ENCODE measurements around the gene MEF2A.
"Not testable (repeated sequence)": the region's sequence is repeated elsewhere in the genome, so short reads cannot be mapped to it uniquely, and the experiment has no call there.

MEF2A gene

DNA sequence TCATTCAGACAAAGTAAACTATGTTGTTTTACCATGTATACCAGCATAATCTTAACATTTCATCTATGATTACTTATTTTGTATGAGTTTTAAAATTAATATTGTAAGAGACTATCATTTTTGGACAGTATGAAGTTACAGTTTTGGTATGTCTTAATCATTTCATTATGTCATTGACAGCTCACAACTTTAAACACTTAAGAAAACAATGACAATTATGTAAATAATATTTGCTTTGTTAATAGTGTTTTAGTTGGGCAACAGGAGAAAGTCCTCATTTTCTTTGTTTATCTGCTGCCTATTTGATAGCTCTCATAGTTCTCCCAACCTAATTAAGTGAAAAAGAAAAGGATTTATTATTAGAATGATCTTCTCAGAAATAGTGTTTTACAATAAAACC, 80.2 kb downstream of the MEF2A start:
- Histone ChIP-seq H3K4me3 (ENCODE audit: low read length in 2 of 2) (no peak overlapping the region), H3K9me3 (ENCODE audit: control insufficient read depth in 2 of 2, low read length in 2 of 2) (no peaks in the 10 kb centered on the region), H3K27ac (ENCODE audit: low read length) (no peak overlapping the region), H3K4me1 (ENCODE audit: control insufficient read depth, insufficient read depth, low read length) (no peaks in the 10 kb centered on the region), H3K9ac (ENCODE audit: low read length in 2 of 2) (no peak overlapping the region), H3K27me3 (ENCODE audit: control insufficient read depth in 1 of 2, insufficient read depth in 2 of 2, low read length in 2 of 2) (no peaks in the 10 kb centered on the region), H3K36me3 (ENCODE audit: control insufficient read depth in 2 of 2, insufficient read depth in 2 of 2, low read length in 2 of 2) (peaks cover 2 to 5% of the 10 kb centered on the region in 2 donors)

GRCh38 chr15:99651023-99651807, 85.4 kb downstream of the MEF2A start:
- H3K9me3 ChIP-seq (ENCODE audit: control insufficient read depth in 2 of 2, low read length in 2 of 2), result no peaks in the 10 kb centered on the region
- peaks cover 3 to 5% of the 10 kb centered on the region in 2 donors for H3K36me3 ChIP-seq (ENCODE audit: control insufficient read depth in 2 of 2, insufficient read depth in 2 of 2, low read length in 2 of 2)
- H3K4me1 ChIP-seq (ENCODE audit: control insufficient read depth, insufficient read depth, low read length), result no peaks in the 10 kb centered on the region
- no peak overlapping the region for H3K4me3 ChIP-seq (ENCODE audit: low read length in 2 of 2)
- H3K27me3 ChIP-seq (ENCODE audit: control insufficient read depth in 1 of 2, insufficient read depth in 2 of 2, low read length in 2 of 2), result no peaks in the 10 kb centered on the region
- H3K27ac ChIP-seq (ENCODE audit: low read length), result no peak overlapping the region
- no peak overlapping the region for H3K9ac ChIP-seq (ENCODE audit: low read length in 2 of 2)

DNA sequence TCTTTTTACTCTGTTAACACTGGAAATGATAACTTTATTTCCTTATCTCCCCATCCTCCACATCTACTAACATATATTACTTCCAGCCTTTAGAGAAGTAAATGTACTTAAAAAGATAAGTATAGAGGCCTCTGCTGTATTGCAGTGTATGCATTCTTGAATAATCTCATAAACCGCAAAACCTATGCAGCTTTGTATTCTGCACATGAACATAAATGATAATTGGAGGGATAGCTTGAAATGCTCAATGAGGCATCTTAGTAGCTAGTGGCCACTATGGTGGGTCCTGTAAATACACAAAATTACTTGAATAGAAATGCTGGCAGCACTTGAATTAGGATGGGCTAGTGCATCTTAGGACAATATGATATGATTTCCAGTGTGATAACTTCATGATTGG, 90.4 kb downstream of the MEF2A start:
- Histone ChIP-seq H3K27me3 (ENCODE audit: control insufficient read depth in 1 of 2, insufficient read depth in 2 of 2, low read length in 2 of 2) (no peaks in the 10 kb centered on the region), H3K4me3 (ENCODE audit: low read length in 2 of 2) (no peak overlapping the region), H3K9ac (ENCODE audit: low read length in 2 of 2) (no peak overlapping the region), H3K9me3 (ENCODE audit: control insufficient read depth in 2 of 2, low read length in 2 of 2) (no peaks in the 10 kb centered on the region), H3K4me1 (ENCODE audit: control insufficient read depth, insufficient read depth, low read length) (no peaks in the 10 kb centered on the region), H3K36me3 (ENCODE audit: control insufficient read depth in 2 of 2, insufficient read depth in 2 of 2, low read length in 2 of 2) (peaks cover 0 to 3% of the 10 kb centered on the region in 2 donors), H3K27ac (ENCODE audit: low read length) (no peak overlapping the region)

DNA sequence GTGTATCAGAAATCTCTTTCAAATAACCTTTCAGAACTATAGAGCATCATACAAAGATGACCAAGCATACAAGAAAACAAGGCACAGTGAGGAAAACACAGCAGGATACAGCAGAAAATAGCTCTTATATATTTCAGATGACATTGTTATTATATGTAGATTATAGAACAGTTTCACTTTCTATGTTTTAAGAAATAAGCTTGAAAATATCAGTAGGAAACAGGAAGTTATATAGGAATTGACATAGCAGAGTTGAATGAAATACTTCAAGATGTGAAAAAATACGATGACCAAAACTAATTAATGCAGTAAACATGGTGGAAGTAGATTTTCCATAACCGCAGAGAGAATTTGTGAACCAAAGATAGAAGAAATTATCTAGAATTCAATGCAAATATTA, 92.2 kb downstream of the MEF2A start:
- Histone ChIP-seq H3K27ac (ENCODE audit: low read length) (no peak overlapping the region), H3K9ac (ENCODE audit: low read length in 2 of 2) (no peak overlapping the region), H3K36me3 (ENCODE audit: control insufficient read depth in 2 of 2, insufficient read depth in 2 of 2, low read length in 2 of 2) (no peaks in the 10 kb centered on the region), H3K9me3 (ENCODE audit: control insufficient read depth in 2 of 2, low read length in 2 of 2) (no peaks in the 10 kb centered on the region), H3K4me3 (ENCODE audit: low read length in 2 of 2) (no peak overlapping the region), H3K27me3 (ENCODE audit: control insufficient read depth in 1 of 2, insufficient read depth in 2 of 2, low read length in 2 of 2) (no peaks in the 10 kb centered on the region), H3K4me1 (ENCODE audit: control insufficient read depth, insufficient read depth, low read length) (no peaks in the 10 kb centered on the region)

GRCh38 chr15:99662903-99663302, 97.1 kb downstream of the MEF2A start:
- Histone ChIP-seq H3K4me3 (ENCODE audit: low read length in 2 of 2) (no peak overlapping the region), H3K9me3 (ENCODE audit: control insufficient read depth in 2 of 2, low read length in 2 of 2) (no peaks in the 10 kb centered on the region), H3K9ac (ENCODE audit: low read length in 2 of 2) (no peak overlapping the region), H3K27ac (ENCODE audit: low read length) (no peak overlapping the region), H3K27me3 (ENCODE audit: control insufficient read depth in 1 of 2, insufficient read depth in 2 of 2, low read length in 2 of 2) (no peaks in the 10 kb centered on the region), H3K4me1 (ENCODE audit: control insufficient read depth, insufficient read depth, low read length) (no peaks in the 10 kb centered on the region), H3K36me3 (ENCODE audit: control insufficient read depth in 2 of 2, insufficient read depth in 2 of 2, low read length in 2 of 2) (no peaks in the 10 kb centered on the region)

- not testable (repeated sequence) for H3K36me3 ChIP-seq (ENCODE audit: control insufficient read depth in 2 of 2, insufficient read depth in 2 of 2, low read length in 2 of 2); H3K4me1 ChIP-seq (ENCODE audit: control insufficient read depth, insufficient read depth, low read length); H3K9ac ChIP-seq (ENCODE audit: low read length in 2 of 2); H3K27ac ChIP-seq (ENCODE audit: low read length); H3K27me3 ChIP-seq (ENCODE audit: control insufficient read depth in 1 of 2, insufficient read depth in 2 of 2, low read length in 2 of 2); H3K9me3 ChIP-seq (ENCODE audit: control insufficient read depth in 2 of 2, low read length in 2 of 2); H3K4me3 ChIP-seq (ENCODE audit: low read length in 2 of 2)
These were observed 100.3 kb downstream of the MEF2A start for GRCh38 chr15:99666073-99666472.

GRCh38 chr15:99668533-99669182, 102.9 kb downstream of the MEF2A start:
- Histone ChIP-seq H3K9ac (ENCODE audit: low read length in 2 of 2) (no peak overlapping the region), H3K36me3 (ENCODE audit: control insufficient read depth in 2 of 2, insufficient read depth in 2 of 2, low read length in 2 of 2) (peaks cover 0 to 3% of the 10 kb centered on the region in 2 donors), H3K27ac (ENCODE audit: low read length) (peak overlapping the region; percentile 7), H3K27me3 (ENCODE audit: control insufficient read depth in 1 of 2, insufficient read depth in 2 of 2, low read length in 2 of 2) (no peaks in the 10 kb centered on the region), H3K9me3 (ENCODE audit: control insufficient read depth in 2 of 2, low read length in 2 of 2) (no peaks in the 10 kb centered on the region), H3K4me1 (ENCODE audit: control insufficient read depth, insufficient read depth, low read length) (no peaks in the 10 kb centered on the region), H3K4me3 (ENCODE audit: low read length in 2 of 2) (no peak overlapping the region)

- H3K4me3 ChIP-seq (ENCODE audit: low read length in 2 of 2), result no peak overlapping the region
- no peaks in the 10 kb centered on the region for H3K4me1 ChIP-seq (ENCODE audit: control insufficient read depth, insufficient read depth, low read length)
- no peak overlapping the region for H3K9ac ChIP-seq (ENCODE audit: low read length in 2 of 2)
- no peaks in the 10 kb centered on the region for H3K9me3 ChIP-seq (ENCODE audit: control insufficient read depth in 2 of 2, low read length in 2 of 2)
- H3K27ac ChIP-seq (ENCODE audit: low read length), result peak overlapping the region; percentile 7
- H3K36me3 ChIP-seq (ENCODE audit: control insufficient read depth in 2 of 2, insufficient read depth in 2 of 2, low read length in 2 of 2), result peaks cover 2 to 4% of the 10 kb centered on the region in 2 donors
- no peaks in the 10 kb centered on the region for H3K27me3 ChIP-seq (ENCODE audit: control insufficient read depth in 1 of 2, insufficient read depth in 2 of 2, low read length in 2 of 2)
These were observed 103.5 kb downstream of the MEF2A start for GRCh38 chr15:99669250-99669649.

GRCh38 chr15:99671926-99672635, 106.3 kb downstream of the MEF2A start:
- no peak overlapping the region for H3K27ac ChIP-seq (ENCODE audit: low read length)
- peaks cover 9 to 18% of the 10 kb centered on the region in 2 donors for H3K36me3 ChIP-seq (ENCODE audit: control insufficient read depth in 2 of 2, insufficient read depth in 2 of 2, low read length in 2 of 2)
- no peaks in the 10 kb centered on the region for H3K4me1 ChIP-seq (ENCODE audit: control insufficient read depth, insufficient read depth, low read length)

DNA sequence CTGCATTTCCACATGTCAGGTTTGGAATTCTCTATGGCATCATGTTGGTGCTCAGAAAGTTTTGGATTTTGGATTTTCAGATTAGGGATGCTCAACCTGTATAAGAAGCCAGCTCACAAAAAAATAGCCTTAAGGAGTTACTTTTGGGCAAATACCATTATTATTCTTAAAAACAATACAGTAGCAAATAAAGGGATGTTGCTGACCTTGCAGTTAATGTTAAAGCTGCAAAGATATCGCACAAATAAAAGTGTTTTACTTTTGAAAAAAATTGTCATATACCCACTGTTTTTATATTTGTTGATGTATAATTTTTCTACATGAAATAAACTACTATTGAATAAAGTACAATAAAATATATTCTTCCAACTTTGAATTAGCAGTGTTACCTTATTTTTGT, 107.3 kb downstream of the MEF2A start:
- H3K9ac ChIP-seq (ENCODE audit: low read length in 2 of 2), result no peak overlapping the region
- no peaks in the 10 kb centered on the region for H3K4me1 ChIP-seq (ENCODE audit: control insufficient read depth, insufficient read depth, low read length)
- H3K9me3 ChIP-seq (ENCODE audit: control insufficient read depth in 2 of 2, low read length in 2 of 2), result no peaks in the 10 kb centered on the region
- no peaks in the 10 kb centered on the region for H3K27me3 ChIP-seq (ENCODE audit: control insufficient read depth in 1 of 2, insufficient read depth in 2 of 2, low read length in 2 of 2)
- peaks cover 9 to 18% of the 10 kb centered on the region in 2 donors for H3K36me3 ChIP-seq (ENCODE audit: control insufficient read depth in 2 of 2, insufficient read depth in 2 of 2, low read length in 2 of 2)
- no peak overlapping the region for H3K4me3 ChIP-seq (ENCODE audit: low read length in 2 of 2)
- H3K27ac ChIP-seq (ENCODE audit: low read length), result no peak overlapping the region

More at GRCh38 chr15:99671926-99672635, 106.3 kb downstream of the MEF2A start:
- H3K27me3 ChIP-seq (ENCODE audit: control insufficient read depth in 1 of 2, insufficient read depth in 2 of 2, low read length in 2 of 2), result no peaks in the 10 kb centered on the region
- H3K9ac ChIP-seq (ENCODE audit: low read length in 2 of 2), result no peak overlapping the region
- H3K4me3 ChIP-seq (ENCODE audit: low read length in 2 of 2), result no peak overlapping the region
- no peaks in the 10 kb centered on the region for H3K9me3 ChIP-seq (ENCODE audit: control insufficient read depth in 2 of 2, low read length in 2 of 2)

Measured in stomach smooth muscle (tissue), 2 donors.